ENCODE results near the gene ZNF385A.

DNA sequence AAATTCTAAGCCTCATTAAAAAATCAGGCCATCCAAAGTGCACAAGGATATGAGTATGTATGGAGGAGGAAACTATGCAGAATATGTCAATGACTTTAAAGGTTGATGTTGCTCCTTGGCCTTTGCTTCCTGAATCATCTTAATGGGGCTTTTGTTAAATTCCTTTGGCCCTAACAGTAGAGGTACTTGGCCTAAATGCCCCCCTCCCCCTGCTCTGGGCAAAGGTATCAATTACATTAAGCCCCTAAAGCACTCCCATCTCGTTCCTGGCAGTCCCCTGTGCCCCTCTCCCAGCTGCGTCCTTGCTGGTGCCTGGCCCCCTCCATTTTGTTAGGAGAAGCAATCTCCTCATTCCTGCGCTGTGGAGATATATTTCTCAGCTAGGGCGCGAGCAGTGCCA is 54.8 kb downstream of the ZNF385A start:
- TF ChIP-seq POLR2A (IDR thresholded peaks at IDR 0.05): no peak
- TF ChIP-seq, protein P1, sequence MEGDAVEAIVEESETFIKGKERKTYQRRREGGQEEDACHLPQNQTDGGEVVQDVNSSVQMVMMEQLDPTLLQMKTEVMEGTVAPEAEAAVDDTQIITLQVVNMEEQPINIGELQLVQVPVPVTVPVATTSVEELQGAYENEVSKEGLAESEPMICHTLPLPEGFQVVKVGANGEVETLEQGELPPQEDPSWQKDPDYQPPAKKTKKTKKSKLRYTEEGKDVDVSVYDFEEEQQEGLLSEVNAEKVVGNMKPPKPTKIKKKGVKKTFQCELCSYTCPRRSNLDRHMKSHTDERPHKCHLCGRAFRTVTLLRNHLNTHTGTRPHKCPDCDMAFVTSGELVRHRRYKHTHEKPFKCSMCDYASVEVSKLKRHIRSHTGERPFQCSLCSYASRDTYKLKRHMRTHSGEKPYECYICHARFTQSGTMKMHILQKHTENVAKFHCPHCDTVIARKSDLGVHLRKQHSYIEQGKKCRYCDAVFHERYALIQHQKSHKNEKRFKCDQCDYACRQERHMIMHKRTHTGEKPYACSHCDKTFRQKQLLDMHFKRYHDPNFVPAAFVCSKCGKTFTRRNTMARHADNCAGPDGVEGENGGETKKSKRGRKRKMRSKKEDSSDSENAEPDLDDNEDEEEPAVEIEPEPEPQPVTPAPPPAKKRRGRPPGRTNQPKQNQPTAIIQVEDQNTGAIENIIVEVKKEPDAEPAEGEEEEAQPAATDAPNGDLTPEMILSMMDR (IDR thresholded peaks at IDR 0.05): no peak
